Upper lobe of left lung (tissue), 6 donors: ENCODE data around the gene INPP5J. TPM values are rescaled to one million over a fixed set of nuclear protein-coding genes. Genes with fewer than 3 reads are reported as not detected.

Source experiments
- ATAC-seq, 2 donors: fragments of 200-7000 bp; cut with Tn5 transposase; one replicate each; pipeline ENCODE4 v1.9.1; 2022; ENCODE audit warnings: mild to moderate bottlenecking in 2 of 2, moderate library complexity in 2 of 2; ENCODE audit not compliant: low FRiP score in 2 of 2
- DNase-seq, 2 donors: peaks; one replicate each; pipeline ENCODE4 v3.0.0-alpha.2; 2019 to 2020
- H3K27ac ChIP-seq, 4 donors: fragments of 200-600 bp; sonication (generic); one replicate each; pipeline ENCODE4 v1.5.1; 2016 to 2019
- H3K27me3 ChIP-seq, 4 donors: fragments of 200-600 bp; sonication (generic); one replicate each; pipeline ENCODE4 v1.5.1; 2017 to 2019
- H3K36me3 ChIP-seq, 4 donors: fragments of 200-600 bp; sonication (generic); one replicate each; pipeline ENCODE4 v1.5.1; 2016 to 2019
- H3K4me1 ChIP-seq, 4 donors: fragments of 200-600 bp; sonication (generic); one replicate each; pipeline ENCODE4 v1.5.1; 2018 to 2019
- H3K4me3 ChIP-seq, 4 donors: fragments of 200-600 bp; sonication (generic); one replicate each; pipeline ENCODE4 v1.5.1; 2017 to 2019; ENCODE audit warnings: mild to moderate bottlenecking in 2 of 4, moderate library complexity in 1 of 4
- H3K9me3 ChIP-seq, 4 donors: fragments of 200-600 bp; sonication (generic); one replicate each; pipeline ENCODE4 v1.5.1; 2018 to 2019
- EP300 ChIP-seq, 4 donors: sonication (generic); formaldehyde crosslinking; IDR thresholded peaks; one replicate each; pipeline ENCODE4 v1.5.1; 2017; ENCODE audit warnings: antibody characterized with exemption in 4 of 4, control low read depth in 2 of 4
- POLR2A ChIP-seq, 4 donors: fragments of 450-650 bp; IDR thresholded peaks; one replicate each; pipeline ENCODE4 v1.5.1; 2016 to 2017; ENCODE audit warnings: antibody characterized with exemption in 4 of 4, mild to moderate bottlenecking in 2 of 4
- POLR2AphosphoS5 ChIP-seq, 2 donors: sonication (generic); formaldehyde crosslinking; IDR thresholded peaks; one replicate each; pipeline ENCODE4 v1.5.1; 2017; ENCODE audit warnings: antibody characterized with exemption in 2 of 2
- WGBS, 2 donors: methylation state at CpG; one replicate each; pipeline ENCODE4 v1.1.5; 2017 to 2018; 5-methylcytosine and 5-hydroxymethylcytosine counted together
- total RNA-seq, 6 donors: library from RNA; depleted of rRNA in 4 of 6; stranded (reverse); fragments of >200 nt in 4 of 6; gene quantifications; one replicate each; pipeline versions ENCODE4 v1.1.0 to v1.2.1, GENCODE V29; 2016 to 2021
- TF ChIP-seq, protein P1 (sequence below), 6 experiments: fragments of 450-650 bp in 4 of 6; fragments of 200-600 bp in 2 of 6; sonication (generic) in 2 of 6; IDR thresholded peaks; one replicate each; pipeline ENCODE4 v1.5.1; 2016 to 2019; ENCODE audit warnings: antibody characterized with exemption in 6 of 6
- donor health status: DM: no; HTN: no; CAD: no; lungs with moderate emphysema.
- donor health status: DM: no; HTN: yes; CAD: no; lungs with severe emphysema.

INPP5J gene
- total RNA-seq, 6 donors from 2014 or later: 3.0 to 28.3 (median 6.2) TPM

DNA sequence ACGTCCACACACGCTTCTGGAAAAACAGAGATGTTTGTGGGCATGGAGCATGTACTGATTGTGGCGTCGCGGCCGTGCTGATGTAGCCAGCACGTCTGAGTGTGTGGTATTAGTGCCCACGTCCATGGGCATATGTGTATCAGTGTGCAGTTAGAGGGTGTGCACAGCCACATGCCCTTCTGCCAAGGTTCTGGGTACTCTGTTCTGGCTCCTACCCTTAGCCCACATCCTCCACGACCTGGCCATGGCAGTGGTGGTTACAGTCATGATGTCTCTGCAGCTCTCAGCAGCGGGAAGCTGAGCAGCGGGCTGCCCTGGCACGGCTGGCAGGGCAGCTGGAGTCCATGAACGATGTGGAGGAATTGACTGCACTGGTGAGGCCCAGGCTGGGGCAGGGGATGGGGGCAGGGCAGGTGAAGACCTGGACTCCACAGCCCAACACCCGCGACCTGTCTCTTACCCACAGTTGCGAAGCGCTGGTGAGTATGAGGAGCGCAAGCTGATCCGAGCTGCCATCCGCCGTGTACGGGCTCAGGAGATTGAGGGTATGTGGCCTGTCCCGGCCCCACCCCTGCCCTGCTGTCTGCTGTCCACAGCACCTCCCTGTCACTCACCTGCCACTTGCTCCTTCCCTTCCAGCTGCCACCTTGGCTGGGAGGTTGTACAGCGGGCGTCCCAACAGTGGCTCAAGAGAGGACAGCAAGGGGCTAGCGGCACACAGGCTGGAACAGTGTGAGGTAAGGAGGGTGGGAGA is 34.4 kb upstream of the INPP5J start:
- H3K36me3 ChIP-seq: peaks cover 2 to 62% (median 42%) of the 10 kb centered on the region in 4 donors
- peaks cover 22 to 33% (median 26%) of the 10 kb centered on the region in 4 donors for H3K4me1 ChIP-seq
- no peaks in the 10 kb centered on the region for H3K9me3 ChIP-seq
- no peak overlapping the region for H3K4me3 ChIP-seq
- ATAC-seq (no peak), DNase-seq (no peak)
- TF ChIP-seq, protein P1, sequence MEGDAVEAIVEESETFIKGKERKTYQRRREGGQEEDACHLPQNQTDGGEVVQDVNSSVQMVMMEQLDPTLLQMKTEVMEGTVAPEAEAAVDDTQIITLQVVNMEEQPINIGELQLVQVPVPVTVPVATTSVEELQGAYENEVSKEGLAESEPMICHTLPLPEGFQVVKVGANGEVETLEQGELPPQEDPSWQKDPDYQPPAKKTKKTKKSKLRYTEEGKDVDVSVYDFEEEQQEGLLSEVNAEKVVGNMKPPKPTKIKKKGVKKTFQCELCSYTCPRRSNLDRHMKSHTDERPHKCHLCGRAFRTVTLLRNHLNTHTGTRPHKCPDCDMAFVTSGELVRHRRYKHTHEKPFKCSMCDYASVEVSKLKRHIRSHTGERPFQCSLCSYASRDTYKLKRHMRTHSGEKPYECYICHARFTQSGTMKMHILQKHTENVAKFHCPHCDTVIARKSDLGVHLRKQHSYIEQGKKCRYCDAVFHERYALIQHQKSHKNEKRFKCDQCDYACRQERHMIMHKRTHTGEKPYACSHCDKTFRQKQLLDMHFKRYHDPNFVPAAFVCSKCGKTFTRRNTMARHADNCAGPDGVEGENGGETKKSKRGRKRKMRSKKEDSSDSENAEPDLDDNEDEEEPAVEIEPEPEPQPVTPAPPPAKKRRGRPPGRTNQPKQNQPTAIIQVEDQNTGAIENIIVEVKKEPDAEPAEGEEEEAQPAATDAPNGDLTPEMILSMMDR (IDR thresholded peaks at IDR 0.05): no peak
- no peak for TF ChIP-seq POLR2AphosphoS5 (IDR thresholded peaks at IDR 0.05)
- no peak for TF ChIP-seq EP300 (IDR thresholded peaks at IDR 0.05)
- no peak for TF ChIP-seq POLR2A (IDR thresholded peaks at IDR 0.05)
- H3K27ac ChIP-seq: peak overlapping the region in 1 of 4 donors; percentile 59
- H3K27me3 ChIP-seq: no peaks in the 10 kb centered on the region
- 88 to 98% methylated on average over 10 to 26 of the region's 26 CpGs for WGBS, 2 donors

DNA sequence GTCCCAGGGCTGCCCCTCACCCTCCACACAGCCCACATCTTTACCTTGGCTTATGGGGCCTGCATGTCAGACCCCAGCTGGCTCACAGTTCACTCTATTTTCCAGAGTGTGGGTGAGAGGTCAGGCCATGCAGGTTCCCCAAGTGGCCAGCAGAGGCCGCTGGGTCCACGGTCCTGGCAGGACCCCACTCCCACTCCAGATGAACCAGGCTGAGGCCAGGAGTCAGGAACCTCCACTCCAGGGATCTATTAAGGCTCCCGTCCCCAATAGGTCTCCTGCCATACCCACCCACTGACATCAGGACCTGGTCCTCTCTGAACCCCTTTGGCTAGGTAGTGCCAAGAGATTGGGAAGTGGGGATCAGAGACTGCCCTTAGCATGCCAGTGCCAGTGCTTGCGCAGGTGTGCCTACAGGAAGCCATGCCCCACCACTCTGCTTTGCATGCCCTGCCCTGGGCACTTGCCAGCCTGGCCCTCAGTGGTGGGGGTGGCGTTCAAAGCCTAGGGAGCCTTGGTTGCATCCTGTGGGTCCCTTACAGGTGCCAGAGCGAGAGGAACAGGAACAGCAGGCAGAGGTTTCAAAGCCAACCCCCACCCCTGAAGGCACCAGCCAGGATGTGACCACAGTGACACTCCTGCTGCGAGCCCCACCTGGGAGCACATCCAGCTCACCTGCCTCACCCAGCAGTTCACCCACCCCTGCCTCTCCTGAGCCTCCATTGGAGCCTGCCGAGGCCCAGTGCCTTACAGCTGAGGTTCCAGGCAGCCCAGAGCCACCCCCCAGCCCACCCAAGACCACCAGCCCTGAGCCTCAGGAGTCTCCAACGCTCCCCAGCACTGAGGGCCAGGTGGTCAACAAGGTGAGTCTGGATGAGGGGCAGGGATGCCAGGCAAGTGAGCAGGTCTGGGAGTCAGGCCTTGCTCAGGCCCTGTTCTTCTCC is 33.3 kb upstream of the INPP5J start:
- WGBS, 2 donors: 73 to 76% methylated on average over 6 to 7 of the region's 9 CpGs
- Histone ChIP-seq H3K27ac (peak overlapping the region in 1 of 4 donors; percentile 59), H3K36me3 (peaks cover 2 to 73% (median 48%) of the 10 kb centered on the region in 4 donors), H3K27me3 (no peaks in the 10 kb centered on the region), H3K4me1 (peaks cover 11 to 23% (median 16%) of the 10 kb centered on the region in 4 donors), H3K9me3 (no peaks in the 10 kb centered on the region), H3K4me3 (no peak overlapping the region)
- ATAC-seq (peak in 1 of 2 donors; percentile 6), DNase-seq (peak; percentile 57 to 83)
- no peak for TF ChIP-seq EP300 (IDR thresholded peaks at IDR 0.05)
- TF ChIP-seq, protein P1 (IDR thresholded peaks at IDR 0.05): peak; percentile 63 to 83 (median 76)
- TF ChIP-seq POLR2A (IDR thresholded peaks at IDR 0.05): no peak

DNA sequence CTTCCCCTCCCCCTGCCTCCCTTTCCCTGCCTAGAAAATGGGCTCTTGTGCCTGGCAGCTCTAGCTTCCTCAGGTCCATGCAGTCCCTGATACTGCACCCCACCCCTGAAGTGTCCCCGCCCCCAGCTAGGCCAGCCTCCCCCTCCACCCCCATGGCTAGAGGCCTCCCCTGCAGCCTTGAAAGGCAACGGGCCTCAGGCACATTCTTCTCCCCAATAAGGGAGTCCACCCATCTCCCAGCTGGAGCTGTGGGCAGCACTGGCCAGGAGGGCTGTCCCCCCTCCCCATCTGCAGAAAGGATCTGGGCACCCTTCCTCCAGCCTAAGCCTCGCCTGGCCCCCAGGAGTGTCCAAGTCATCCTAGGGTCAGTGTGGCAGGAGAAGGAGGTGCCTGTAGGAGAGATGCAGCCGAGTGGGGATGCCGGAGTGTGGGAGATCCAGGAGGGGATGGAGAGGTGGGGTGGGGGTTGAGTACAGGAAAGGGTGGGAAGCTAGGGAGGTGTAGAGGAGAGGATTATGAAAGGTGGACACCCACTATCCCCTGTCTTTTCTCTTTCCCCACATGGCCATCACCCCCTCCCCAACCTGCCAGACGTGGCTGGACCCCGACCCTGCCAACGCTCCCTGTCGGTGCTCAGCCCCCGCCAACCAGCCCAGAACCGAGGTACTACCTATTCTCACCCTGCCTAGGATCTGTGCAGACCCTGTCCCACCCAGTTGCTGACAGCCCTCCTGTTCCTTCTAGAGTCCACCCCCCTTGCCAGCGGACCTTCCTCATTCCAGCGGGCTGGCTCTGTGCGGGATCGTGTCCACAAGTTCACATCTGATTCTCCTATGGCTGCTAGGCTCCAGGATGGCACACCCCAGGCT is 32.3 kb upstream of the INPP5J start:
- Histone ChIP-seq H3K9me3 (no peaks in the 10 kb centered on the region), H3K36me3 (peaks cover 2 to 83% (median 52%) of the 10 kb centered on the region in 4 donors), H3K27me3 (no peaks in the 10 kb centered on the region), H3K27ac (peak overlapping the region in 2 of 4 donors; percentile 24 to 59), H3K4me1 (peaks cover 9 to 18% (median 13%) of the 10 kb centered on the region in 4 donors), H3K4me3 (no peak overlapping the region)
- WGBS, 2 donors: 89 to 92% methylated on average over 14 to 15 of the region's 15 CpGs
- ATAC-seq: no peak
- no peak for TF ChIP-seq POLR2AphosphoS5 (IDR thresholded peaks at IDR 0.05)
- DNase-seq: no peak

DNA sequence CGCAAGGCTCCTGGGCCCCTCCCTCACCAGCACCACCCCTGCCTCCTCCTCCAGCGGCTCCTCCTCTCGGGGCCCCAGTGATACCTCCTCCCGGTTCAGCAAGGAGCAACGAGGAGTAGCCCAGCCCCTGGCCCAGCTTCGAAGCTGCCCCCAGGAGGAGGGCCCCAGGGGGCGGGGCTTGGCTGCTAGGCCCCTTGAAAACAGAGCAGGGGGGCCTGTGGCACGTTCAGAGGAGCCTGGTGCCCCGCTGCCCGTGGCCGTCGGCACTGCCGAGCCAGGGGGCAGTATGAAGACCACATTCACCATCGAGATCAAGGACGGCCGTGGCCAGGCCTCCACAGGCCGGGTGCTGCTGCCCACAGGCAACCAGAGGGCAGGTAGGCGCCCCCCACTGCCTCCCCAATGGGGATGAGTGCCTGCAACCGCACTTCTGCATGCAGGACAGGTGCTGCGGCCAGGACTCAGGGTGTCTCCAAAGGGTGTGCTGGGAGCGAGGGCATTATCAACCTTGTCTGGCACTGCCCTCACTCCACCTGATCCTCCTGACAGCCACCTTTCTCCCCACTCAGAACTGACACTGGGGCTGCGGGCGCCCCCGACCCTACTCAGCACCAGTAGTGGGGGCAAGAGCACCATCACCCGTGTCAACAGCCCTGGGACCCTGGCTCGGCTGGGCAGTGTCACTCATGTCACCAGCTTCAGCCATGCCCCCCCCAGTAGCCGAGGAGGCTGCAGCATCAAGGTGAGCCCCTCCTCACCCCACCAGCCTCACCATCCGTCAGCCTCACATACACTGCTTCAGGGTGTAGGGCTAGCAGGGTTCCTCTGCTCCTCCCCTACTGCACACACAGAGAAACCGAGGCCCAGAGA is 31.4 kb upstream of the INPP5J start:
- Histone ChIP-seq H3K9me3 (no peaks in the 10 kb centered on the region), H3K27me3 (no peaks in the 10 kb centered on the region), H3K27ac (peak overlapping the region in 3 of 4 donors; percentile 7 to 24 (median 16)), H3K36me3 (peaks cover 2 to 90% (median 57%) of the 10 kb centered on the region in 4 donors), H3K4me3 (no peak overlapping the region), H3K4me1 (peaks cover 0 to 12% (median 5%) of the 10 kb centered on the region in 4 donors)
- DNase-seq: no peak
- TF ChIP-seq, protein P1 (IDR thresholded peaks at IDR 0.05): no peak
- TF ChIP-seq POLR2AphosphoS5 (IDR thresholded peaks at IDR 0.05) (no peak), EP300 (IDR thresholded peaks at IDR 0.05) (no peak), POLR2A (IDR thresholded peaks at IDR 0.05) (no peak)
- no peak for ATAC-seq
- WGBS, 2 donors: 88 to 91% methylated on average over 10 to 26 of the region's 29 CpGs
